Suppressor macrophage treated with lipopolysaccharide for 4 hours (primary cell): ENCODE data around the gene GPC5.
"Not testable (repeated sequence)": the region's sequence is repeated elsewhere in the genome, so short reads cannot be mapped to it uniquely, and the experiment has no call there.

Source experiments
- DNase-seq: peaks from one replicate; pipeline ENCODE4 v3.0.0-alpha.2; 2020

GPC5 gene

DNA sequence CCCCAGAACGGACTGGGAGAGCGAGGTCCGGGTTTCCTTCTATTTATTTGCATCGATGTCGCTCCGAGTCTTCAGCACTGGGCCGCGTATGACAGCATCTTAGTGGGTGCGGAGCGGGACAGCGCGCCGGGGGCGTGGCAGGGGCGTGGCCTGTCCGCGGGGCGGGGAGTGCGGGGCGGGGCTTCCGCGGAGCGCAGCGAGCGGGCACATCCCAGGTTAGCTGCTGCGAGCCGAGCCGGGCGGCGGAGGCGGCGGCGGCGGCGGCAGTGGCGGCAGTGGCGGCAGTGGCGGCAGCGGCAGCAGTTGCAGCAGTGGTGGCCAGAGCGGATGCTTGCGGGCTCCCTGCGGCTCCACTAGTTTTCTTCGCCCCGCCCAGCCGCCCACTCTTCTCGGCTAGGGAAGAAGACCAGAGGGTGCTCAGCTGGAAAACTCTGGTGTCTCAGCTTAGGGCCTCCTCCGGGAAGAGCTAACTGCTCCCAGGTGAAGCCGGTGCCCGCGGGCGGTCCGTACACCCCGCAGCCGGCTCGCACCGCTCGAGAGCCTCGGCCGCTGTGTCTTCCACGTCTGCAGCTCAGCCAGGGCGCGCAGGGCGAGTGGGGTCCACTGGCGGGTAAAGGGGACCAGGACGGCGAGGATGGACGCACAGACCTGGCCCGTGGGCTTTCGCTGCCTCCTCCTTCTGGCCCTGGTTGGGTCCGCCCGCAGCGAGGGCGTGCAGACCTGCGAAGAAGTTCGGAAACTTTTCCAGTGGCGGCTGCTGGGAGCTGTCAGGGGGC lies at the start of gene GPC5:
Gene GPC5, plus strand, starts transcription at position 209 of the 776 bp plus-strand sequence.
- DNase-seq, result peak; percentile 84

DNA sequence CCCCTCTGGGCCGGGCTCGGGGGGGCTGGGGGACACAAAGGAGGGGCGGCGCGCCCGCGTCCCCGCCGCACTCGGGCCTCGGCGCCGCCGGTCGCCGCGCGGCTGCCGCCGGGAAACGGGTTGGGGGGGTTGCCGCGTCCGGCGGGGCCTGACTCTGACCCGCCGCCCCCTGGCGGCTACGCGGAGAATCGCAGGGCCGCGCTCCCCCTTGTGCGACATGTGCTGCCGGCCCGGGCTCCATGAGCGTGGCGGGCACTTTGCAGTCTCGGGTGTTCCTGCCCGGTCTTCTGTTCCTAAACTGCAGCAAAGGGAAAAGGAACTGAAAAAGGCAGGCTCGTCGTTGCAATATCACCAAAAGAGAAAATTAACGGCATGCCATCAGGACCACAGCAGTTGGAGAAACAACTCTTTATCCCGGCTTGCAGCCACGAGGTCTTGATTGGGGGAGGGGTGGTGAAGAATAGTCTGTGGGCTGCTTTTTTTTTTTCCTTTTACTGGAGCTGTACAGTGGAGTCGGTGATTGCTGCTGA lies 49.5 kb upstream of the GPC5 start:
- peak; percentile 95 for DNase-seq

DNA sequence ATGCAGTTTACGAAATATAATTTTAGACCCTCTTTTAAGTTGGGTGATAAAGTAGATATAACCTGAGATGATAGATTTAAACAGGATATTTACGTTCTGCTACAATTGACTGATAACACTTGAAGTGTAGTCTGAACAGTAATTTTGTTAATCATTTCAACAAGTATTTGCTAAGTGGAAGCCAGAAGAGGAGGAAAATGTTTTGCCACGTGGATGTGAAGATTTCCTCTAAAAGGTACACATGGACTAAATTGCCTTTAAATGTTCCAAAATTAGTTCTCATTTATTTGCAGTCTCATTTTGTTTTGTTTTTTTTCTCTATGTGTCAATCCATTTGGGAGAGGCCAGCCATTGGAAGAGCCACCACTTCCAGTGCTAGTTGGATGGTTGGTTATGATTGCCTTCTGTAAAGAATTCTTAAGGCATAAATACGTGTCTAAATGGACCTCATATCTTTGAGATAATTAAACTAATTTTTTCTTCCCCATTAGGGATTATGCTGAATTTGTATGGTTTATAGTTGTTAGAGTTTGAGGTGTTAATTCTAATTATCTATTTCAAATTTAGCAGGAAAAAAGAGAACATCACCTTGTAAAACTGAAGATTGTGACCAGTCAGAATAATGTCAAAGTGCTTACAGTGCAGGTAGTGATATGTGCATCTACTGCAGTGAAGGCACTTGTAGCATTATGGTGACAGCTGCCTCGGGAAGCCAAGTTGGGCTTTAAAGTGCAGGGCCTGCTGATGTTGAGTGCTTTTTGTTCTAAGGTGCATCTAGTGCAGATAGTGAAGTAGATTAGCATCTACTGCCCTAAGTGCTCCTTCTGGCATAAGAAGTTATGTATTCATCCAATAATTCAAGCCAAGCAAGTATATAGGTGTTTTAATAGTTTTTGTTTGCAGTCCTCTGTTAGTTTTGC lies 48.2 kb upstream of the GPC5 start:
- no peak for DNase-seq

DNA sequence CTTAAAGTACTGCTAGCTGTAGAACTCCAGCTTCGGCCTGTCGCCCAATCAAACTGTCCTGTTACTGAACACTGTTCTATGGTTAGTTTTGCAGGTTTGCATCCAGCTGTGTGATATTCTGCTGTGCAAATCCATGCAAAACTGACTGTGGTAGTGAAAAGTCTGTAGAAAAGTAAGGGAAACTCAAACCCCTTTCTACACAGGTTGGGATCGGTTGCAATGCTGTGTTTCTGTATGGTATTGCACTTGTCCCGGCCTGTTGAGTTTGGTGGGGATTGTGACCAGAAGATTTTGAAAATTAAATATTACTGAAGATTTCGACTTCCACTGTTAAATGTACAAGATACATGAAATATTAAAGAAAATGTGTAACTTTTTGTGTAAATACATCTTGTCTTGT lies 47.3 kb upstream of the GPC5 start:
- no peak for DNase-seq

DNA sequence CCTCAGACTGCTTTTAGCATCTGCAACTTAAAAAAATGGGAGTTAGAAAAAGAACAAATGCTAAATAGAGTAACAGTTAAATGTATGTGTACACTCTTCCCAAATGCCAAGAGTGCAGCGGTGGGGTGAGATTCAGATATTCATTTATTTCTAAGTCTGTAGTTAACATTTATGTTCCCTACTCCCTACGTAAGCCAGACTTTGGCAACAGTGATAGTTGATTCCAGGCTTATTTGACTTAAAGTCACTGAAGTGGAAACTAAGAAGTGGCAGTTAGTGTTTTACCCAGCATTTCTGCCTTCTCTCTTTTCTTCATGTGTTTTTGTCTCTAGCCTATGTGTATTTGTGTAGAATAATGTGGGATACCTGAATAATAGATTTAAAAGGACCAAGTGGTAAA lies 46.4 kb upstream of the GPC5 start:
- DNase-seq, result no peak

DNA sequence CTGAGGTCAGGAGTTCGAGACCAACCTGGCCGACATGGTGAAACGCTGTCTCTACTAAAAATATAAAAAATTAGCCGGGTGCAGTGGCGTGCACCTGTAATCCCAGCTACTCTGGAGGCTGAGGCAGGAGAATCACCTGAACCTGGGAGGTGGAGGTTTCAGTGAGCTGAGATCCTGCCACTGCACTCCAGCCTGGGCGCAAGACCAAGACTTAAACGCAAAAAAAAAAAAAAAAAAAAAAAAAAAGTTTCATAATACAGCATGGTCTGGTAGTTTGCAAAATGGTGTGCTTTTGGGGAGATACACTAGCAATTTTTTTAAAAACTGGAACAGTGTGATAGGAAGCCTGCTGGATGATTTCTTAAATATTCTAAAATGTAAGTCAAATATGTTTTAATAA lies 45.5 kb upstream of the GPC5 start:
- DNase-seq, result not testable (repeated sequence)

DNA sequence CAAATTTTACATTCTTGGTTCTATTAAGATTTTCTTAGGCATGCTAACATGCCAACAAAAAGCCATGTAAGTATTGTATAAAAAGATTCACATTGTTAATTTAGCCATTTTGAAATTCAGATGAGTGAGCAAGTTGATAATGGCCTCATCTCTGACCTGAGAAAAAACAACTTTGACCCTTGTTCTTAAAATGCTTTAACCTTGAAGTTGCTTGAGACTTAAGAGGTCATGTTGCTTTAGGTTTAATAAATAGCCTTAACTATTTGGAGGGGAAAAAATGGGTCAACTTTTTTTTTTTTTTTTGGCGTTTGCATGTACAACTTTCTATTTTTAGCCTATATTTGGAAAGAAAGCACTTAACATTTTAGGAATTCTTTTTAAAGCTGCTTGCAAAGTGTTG lies 44.9 kb upstream of the GPC5 start:
- DNase-seq, result no peak

DNA sequence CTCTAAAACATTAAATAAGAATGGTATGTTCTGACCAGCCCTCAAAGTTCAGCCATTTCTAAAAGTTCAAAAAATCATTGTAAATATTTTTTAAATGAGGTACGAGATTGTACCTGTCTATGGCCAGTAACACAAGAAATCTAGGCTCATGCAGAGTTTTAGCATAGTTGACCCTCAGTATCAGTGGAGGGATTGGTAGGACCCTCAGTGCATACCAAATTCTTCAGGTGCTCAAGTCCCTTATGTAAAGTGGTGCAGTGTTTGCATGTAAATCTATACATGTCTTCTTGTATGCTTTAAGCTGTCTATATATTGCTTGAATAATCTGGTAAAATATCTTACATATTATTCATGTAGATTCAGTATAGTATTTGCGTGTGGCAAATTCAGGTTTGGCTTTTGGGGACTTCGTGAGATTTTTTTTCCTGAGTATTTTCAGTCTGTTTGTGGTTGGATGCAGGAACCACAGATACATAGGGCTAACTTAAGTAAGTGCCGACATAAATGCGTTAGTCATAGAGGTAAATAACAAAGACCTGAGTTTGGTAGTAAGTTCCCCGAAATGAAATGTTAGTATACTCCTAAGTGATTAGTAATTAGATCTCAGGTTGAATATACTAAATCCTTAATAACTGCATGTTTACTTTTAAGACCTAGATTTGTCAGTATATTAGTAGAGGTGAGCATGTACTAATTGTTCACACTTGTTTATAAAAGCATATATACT lies 43.2 kb upstream of the GPC5 start:
- no peak for DNase-seq

DNA sequence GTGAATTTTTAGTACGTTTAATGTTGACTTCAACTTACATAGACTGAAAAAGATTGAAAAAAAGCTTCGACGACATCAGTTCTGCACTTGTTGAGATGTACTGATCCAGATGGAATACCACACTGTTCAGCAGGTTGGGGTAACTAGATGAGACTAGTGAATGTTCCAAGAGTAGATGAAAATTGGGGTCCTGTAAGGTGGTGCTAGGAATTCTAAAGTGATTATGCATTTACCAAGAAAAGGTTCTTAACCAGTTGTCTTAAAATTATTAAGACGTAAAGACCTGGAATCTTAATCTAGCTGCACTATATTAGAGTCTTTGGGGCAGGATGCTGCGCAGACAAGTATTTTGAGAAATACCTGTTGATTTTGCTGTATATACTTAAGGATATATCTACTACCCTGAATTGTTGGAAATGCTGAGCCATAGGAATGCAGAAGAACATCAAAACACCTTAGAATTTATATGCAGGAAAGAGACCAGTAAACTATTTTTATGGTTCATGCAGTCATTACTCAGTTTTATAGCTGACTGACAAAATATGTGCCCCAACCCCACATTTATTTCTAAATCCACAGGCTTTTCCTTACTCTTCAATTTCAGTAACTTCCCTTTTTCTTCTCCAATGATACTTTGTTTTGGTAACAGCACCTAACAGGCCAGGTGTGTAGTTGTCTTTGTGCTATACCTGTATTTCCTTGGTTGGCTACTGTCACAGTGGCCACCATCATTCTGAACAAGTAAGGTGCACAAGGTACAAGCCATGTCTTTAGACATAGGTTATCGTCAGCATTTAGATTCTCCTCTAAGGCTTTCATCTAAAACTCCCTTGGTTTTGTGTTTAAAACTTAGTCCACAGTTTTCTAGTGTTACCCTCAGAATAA lies 42.4 kb upstream of the GPC5 start:
- DNase-seq, result no peak

DNA sequence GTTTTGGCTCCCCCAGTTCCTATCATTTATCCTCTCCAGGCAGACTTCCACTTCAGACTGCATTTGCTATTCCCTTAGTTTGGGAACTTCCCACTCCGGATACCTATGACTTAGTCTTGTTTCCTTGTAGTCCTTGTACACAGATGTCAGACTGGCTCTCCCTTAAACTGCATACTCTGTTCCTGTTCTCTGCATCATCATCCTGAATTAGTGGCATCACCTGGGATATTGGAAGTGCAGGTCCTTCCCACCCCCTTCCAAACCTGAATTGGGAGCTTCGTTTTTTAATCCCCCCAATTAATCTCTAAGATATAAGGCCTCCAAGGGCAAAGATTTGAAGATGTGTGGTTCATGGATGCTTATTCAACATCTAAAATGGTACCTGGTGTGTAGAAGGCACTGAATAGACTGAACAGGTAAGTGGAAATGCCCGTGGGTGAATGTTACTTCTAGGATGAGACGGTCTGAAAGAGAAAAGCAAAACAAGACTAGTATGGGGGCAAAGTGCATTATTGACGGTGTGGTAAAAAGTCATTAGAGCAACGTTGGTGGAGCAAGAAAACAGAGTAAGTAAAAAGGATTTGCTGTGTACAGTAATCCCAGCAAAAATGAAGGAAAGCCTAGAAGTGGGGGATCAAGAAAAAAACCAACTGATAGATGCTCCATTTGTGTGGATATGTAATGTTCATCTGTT lies 41.4 kb upstream of the GPC5 start:
- DNase-seq, result no peak

DNA sequence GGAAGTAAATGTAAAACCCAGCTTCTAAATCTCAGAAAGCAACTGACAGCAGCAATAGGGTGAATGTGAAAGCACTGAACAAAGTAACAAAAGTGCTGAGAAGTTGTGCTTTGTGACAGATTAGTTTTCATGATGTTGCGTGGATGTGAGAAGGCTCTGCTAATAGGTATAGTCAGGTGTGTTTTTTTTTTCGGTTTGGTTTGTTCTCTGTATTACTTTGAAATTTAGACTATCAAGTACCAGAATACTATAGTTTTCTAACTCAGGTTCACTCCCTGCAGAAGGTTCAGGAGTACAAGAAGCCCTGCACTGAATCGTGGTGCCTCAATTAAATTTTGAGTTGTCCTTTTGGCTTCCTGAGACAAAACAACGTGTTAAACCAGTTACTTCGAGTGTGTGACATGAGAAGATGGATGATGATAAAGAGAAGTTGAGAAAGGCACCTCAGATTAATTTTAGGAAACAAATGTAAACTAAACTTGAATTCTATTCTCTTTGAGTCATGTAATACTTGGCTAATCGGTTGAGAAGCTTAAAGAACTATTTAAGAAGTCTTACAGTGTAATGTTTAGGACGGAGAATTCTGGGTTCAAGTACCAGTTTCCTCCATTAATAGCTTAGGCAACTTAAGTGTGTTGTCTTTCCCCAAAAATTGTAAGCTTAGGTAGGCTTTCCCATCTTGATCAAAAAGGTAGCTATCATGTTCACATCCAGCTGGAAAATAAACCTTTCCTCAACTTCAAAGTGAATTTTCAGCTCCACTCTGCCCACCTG lies 40.6 kb upstream of the GPC5 start:
- DNase-seq, result no peak

DNA sequence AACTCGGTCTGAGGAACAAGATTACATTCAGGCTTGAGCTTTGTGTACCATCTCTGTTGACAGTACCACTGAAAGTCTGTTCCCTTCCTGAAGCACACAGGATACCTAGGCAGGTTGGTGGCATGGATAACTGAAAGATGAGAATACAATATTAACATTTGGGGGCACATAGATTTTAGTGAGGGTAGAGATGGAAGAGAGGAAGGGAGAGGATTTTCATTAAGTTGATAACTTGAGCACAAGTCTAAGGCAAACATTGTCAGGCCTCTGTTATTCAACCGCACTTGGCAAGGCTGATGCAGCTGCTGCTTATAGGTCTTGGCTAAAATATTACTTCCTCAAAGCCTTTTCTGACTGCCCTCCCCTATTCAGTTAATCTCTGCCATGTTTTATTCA lies 40.0 kb upstream of the GPC5 start:
- no peak for DNase-seq

DNA sequence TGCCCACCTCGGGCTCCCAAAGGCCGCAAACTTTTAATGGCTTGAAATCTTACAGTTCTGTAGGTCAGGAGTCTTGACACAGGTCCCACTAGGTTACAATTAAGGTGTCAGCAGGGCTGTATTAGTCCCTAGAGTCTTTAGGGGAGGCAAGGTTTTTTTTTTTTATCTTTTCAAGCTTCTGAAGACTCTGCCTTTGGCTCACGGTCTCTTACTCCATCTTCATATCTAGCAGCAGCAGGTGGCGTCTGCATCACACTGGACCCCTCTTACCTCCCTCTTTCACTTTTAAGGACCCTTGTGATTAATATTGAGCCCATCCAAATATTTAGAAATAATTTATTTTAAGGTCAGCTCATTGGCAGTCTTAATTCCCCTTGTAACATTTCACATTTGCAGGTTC lies 39.3 kb upstream of the GPC5 start:
- no peak for DNase-seq

DNA sequence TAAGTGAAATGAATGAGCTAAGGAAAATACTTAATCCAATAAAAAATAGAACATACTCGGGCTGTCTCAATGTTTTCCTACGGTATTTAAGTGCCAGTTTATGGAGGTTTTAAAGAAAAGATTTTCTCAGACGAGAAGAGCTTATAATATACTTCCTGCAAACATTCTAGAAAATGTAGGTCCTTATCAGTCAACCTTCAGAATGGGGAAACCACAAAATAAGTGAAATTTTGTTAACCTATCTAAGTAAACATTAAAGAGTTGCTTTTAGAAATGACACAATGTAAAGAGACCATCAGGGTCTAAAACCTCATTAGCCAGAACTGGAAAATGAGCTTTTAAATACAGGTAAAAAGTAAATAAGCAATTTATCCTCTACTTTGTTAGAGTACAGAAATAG lies 38.8 kb upstream of the GPC5 start:
- no peak for DNase-seq

DNA sequence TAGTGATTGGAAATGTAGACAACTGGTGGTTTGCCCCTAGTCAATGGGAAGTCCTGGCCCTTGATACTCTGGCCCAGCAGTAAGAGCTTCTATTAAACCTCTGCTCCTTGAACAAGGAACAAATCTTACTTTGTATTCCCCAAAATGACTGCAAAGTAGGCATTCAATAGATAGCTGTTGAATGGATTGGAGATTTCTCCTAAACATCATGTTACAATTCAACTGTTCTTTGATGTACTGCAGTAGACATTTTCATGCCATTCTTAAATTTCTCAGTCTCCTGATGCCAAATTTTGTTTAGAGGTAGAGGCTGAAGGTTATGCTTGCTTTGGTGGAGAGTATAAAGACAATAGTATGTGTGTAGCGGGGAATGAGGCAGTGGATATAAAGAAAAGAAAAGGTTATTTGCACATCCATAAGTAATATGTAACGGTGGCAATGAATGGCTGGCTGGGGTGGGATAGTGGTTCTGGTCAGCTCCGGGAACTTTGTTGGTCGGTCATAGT lies 38.1 kb upstream of the GPC5 start:
- no peak for DNase-seq

DNA sequence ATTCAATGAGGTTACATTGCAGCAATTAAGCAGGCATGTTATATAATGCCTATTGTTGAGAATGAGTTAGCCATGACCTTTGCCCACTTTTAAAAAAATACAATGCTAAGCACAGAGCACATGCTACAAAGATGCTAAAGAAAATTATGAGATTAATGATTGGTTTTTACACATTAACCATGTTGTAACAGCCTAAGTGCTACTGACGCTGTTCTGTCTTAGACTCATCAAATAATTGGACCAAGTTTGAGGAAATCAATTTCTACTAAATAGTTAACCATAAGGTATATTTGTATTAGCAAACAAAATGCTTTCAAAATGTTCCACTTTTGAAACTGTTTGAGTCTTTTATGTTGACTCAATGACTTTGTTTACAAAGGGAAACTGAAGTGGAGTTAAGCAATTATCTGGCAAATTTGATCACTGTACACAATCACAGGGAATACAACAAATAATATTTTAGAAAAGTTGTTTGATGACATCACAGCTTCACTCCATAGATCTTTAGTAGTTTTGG lies 36.6 kb upstream of the GPC5 start:
- no peak for DNase-seq

DNA sequence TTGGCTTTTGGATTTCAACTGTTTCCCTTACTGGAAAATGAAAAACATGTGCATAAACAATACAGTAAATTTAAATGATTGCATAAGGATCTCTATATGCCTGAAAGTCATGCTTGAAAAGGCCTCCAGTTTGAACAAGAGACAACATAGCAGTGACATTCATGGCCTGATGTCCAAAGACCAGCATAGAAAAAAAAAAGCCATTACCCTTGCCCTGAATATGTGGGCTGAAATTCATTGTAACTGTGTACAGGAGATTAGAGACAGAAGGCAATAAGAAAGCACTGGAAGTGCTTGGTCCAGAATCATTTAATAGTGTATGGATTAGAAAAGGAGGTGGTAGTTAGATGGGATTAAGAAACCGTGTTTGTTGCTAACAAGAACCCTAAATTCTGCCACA lies 35.5 kb upstream of the GPC5 start:
- DNase-seq, result no peak

DNA sequence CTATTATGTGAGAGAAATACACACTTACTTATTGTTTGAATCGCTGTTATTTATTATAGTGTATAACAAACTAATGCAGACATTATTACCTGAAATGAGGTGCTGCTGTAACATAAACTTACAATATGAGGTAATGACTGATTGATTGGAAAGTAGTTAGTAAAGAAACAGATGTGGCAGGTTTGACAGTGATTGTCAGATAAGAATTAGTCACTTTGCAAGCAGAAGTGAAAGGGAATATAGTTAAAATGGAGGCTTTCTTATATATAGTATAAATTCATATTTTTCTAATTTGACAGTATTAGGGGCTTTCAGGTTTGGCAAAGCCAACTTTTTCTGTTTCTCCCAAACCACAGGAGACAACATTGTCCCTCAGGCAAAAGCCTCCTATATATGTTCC lies 30.3 kb upstream of the GPC5 start:
- no peak for DNase-seq

DNA sequence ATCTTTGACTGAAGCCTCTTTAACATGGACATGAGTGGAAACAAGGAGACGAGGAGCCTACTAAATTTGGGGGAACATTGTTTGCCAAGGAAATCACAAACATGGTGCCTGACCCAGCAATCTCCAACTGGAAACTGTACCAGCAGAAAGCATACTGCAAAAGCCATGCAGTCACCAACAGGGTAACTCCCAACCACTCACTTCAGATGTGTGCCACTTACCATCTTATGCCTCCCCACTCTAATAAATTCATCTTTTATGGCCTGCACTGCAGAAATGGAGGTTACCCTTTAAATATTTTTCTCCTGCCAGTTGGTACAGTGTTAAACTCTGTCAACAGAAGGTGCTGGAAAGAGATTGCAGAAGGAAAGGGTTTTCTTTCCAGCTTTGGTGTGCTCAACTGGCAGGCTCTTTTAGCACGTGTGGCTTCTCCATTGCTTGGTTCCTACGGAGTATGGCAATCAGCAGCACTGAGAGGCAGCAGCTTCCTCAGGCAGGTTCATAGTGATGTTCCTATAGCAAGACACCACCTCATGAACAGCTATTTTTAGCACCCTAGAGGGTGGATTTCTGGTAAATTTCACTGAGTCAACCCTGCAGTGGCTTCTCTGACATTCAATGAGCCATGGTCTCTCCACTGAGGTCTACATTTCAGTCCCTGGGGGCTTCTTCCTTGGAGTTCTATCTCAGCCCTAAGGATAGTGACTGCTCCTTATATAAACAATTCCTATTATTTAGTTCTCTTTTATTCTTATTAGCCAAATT lies 29.6 kb upstream of the GPC5 start:
- no peak for DNase-seq

DNA sequence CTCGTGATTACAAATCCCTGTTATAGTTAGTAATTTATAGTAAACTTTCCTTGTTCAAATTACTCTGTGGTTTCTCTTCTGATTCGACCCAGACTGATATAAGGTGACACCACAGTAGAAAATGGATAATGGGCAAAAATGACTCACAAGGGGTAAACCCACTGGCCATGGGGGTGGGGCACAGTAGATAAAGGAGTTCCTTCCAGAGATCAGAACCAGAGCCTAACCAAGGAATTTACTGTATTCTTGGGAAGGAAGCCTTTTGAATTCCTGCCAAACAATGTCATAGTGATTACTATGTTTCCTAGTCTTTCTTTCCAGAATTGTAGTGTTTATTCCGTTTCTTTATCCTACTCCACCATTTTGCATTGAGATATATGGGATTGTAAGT lies 29.0 kb upstream of the GPC5 start:
- DNase-seq, result no peak
